K562 (cell line): ENCODE measurements around the gene EOGT. TPM values are rescaled to one million over a fixed set of nuclear protein-coding genes. Genes with fewer than 3 reads are reported as not detected.

ENCODE experiments used
- ATAC-seq: fragments of 200-7000 bp; cut with Tn5 transposase; 3 replicates; pipeline ENCODE4 v1.9.1; 2020; ENCODE audit warnings: moderate library complexity
- BruUV-seq: library from RNA; stranded (reverse); fragments of 400-500 nt; replicated peaks from 2 replicates; lab custom pipeline; 2021; lab: Mats Ljungman, UMichigan
- CTCF ChIA-PET: fragments of 300-600 bp; formaldehyde crosslinking; extraction: SDS; loops from one replicate; lab custom pipeline; 2021; ENCODE audit warnings: low intra/inter-chr PET ratio; lab: Yijun Ruan, JAX
- POLR2A ChIA-PET: fragments of 300-600, 350-650 bp; sonication (Branson Sonifier 250); formaldehyde crosslinking; extraction: SDS; loops from one replicate; lab custom pipeline; 2021; ENCODE audit warnings: antibody characterized with exemption, inconsistent platforms; lab: Yijun Ruan, JAX
- DNase-seq, 4 experiments: peaks; one replicate each; pipeline versions ENCODE4 v3.0.0 to v3.0.0-alpha.2; 2011 to 2018; ENCODE audit warnings: low spot score in 3 of 4, mixed read lengths in 3 of 4; ENCODE audit errors: extremely low read depth in 1 of 4
- FAIRE-seq: peaks from 2 replicates; lab custom pipeline; 2011; peaks lifted over from hg19 to GRCh38; lab: Jason Lieb, UNC
- H2AFZ ChIP-seq: 2 replicates; pipeline ENCODE4 v1.6.0; 2011; ENCODE audit warnings: low read depth, low read length, control low read depth, inconsistent platforms
- H3K27ac ChIP-seq: fragments of 200-600 bp; 3 replicates; pipeline ENCODE4 v1.8.0; 2011; ENCODE audit warnings: low read depth, mild to moderate bottlenecking, control low read depth, inconsistent platforms, low read length, moderate library complexity, mixed read lengths; ENCODE audit errors: extremely low read depth
- H3K27me3 ChIP-seq, 2 experiments: fragments of 300-600 bp in 1 of 2; 2 replicates in 1 of 2; 3 replicates in 1 of 2; pipeline versions ENCODE4 v1.6.0 to v1.8.0; 2011; ENCODE audit warnings: inconsistent platforms in 2 of 2, low read length in 2 of 2, mild to moderate bottlenecking in 1 of 2, mixed read lengths in 1 of 2, moderate library complexity in 1 of 2; ENCODE audit not compliant: control insufficient read depth in 2 of 2, insufficient read depth in 2 of 2
- H3K36me3 ChIP-seq: fragments of 300-600 bp; 3 replicates; pipeline ENCODE4 v1.8.0; 2011; ENCODE audit warnings: mild to moderate bottlenecking, low read length, inconsistent platforms; ENCODE audit not compliant: control insufficient read depth, insufficient read depth
- H3K4me1 ChIP-seq, 2 experiments: fragments of 200-600 bp in 1 of 2; replicated peaks in 1 of 2; 2 replicates in 1 of 2; 3 replicates in 1 of 2; pipeline versions ENCODE4 v1.5.1 to v1.8.0; 2011; ENCODE audit warnings: inconsistent platforms in 2 of 2, low read length in 2 of 2, mild to moderate bottlenecking in 1 of 2, mixed read lengths in 1 of 2, moderate library complexity in 1 of 2; ENCODE audit not compliant: control insufficient read depth in 2 of 2, insufficient read depth in 2 of 2
- H3K4me2 ChIP-seq: 2 replicates; pipeline ENCODE4 v1.6.1; 2011; ENCODE audit warnings: low read length, control low read depth, inconsistent platforms, mixed read lengths; ENCODE audit not compliant: insufficient read depth
- H3K4me3 ChIP-seq: fragments of 200-600 bp; sonication (generic), shearing (Covaris generic); 2 replicates; pipeline ENCODE4 v1.5.1; 2016; ENCODE audit warnings: control low read depth, inconsistent platforms
- H3K79me2 ChIP-seq: fragments of 200-600 bp; 3 replicates; pipeline ENCODE4 v1.8.0; 2011; ENCODE audit warnings: low read length, inconsistent platforms; ENCODE audit not compliant: control insufficient read depth, insufficient read depth
- H3K9ac ChIP-seq, 2 experiments: 2 replicates each; pipeline versions ENCODE4 v1.6.0 to v1.6.1; 2011; ENCODE audit warnings: low read depth in 2 of 2, low read length in 2 of 2, control low read depth in 1 of 2, inconsistent platforms in 1 of 2, mild to moderate bottlenecking in 1 of 2, mixed read lengths in 1 of 2; ENCODE audit not compliant: insufficient read depth in 1 of 2
- H3K9me1 ChIP-seq: one replicate; pipeline ENCODE4 v1.6.0; 2011; ENCODE audit warnings: inconsistent platforms, mild to moderate bottlenecking, low read length, moderate library complexity; ENCODE audit not compliant: control insufficient read depth, insufficient read depth
- H3K9me3 ChIP-seq: replicated peaks from 2 replicates; pipeline ENCODE4 v1.5.1; 2011; ENCODE audit warnings: low read depth, low read length, inconsistent platforms; ENCODE audit not compliant: control insufficient read depth, insufficient read depth
- H4K20me1 ChIP-seq: replicated peaks from 2 replicates; pipeline ENCODE4 v1.6.1; 2011; ENCODE audit warnings: low read length, inconsistent platforms, mixed read lengths; ENCODE audit not compliant: control insufficient read depth, insufficient read depth
- CHD4 ChIP-seq: fragments of 200-600 bp; sonication (generic); IDR thresholded peaks from 3 replicates; pipeline ENCODE4 v1.6.1; 2012; ENCODE audit warnings: low read depth, mild to moderate bottlenecking, mixed read lengths, low read length, inconsistent platforms; ENCODE audit not compliant: insufficient read depth, insufficient replicate concordance, poor library complexity, severe bottlenecking
- MCM2 ChIP-seq: fragments of 450-650 bp; IDR thresholded peaks from 2 replicates; pipeline ENCODE4 v1.6.1; 2017; ENCODE audit warnings: low read depth, mild to moderate bottlenecking
- SPI1 ChIP-seq: IDR thresholded peaks from 2 replicates; pipeline ENCODE4 v1.6.1; 2011; ENCODE audit warnings: low read depth, low read length, control low read depth, borderline replicate concordance
- TEAD2 ChIP-seq: fragments of 450-650 bp; IDR thresholded peaks from 2 replicates; pipeline ENCODE4 v1.6.1; 2016; ENCODE audit warnings: missing genetic modification characterization, control low read depth, missing compliant biosample characterization
- WGBS: fragments of 100-300 bp; shearing (Covaris generic); methylation state at CpG from one replicate; pipeline ENCODE4 v1.1.6; 2016; ENCODE audit warnings: low coverage, mixed read lengths; ENCODE audit not compliant: insufficient coverage; ENCODE audit errors: missing lambda C conversion rate; 5-methylcytosine and 5-hydroxymethylcytosine counted together
- in situ Hi-C: fragments of 300-500 bp; cut with MboI; formaldehyde crosslinking; loops from 4 replicates; pipeline ENCODE4 v1.15.0; 2018; ENCODE audit warnings: inconsistent platforms, mixed read lengths
- intact Hi-C: fragments of 100-400 bp; cut with micrococcal nuclease; formaldehyde crosslinking; loops from 2 replicates; pipeline ENCODE4 v1.14.2; 2022
- polyA plus RNA-seq, 8 experiments: library from polyadenylated mRNA; depleted of rRNA in 4 of 8; stranded (reverse) in 5 of 8; unstranded in 3 of 8; fragments of >200 nt; fragmentation: Nextera tagmentation in 2 of 8; fragmentation: Illumina TruSeq in 1 of 8; extraction: Ambion mirVana in 2 of 8; extraction: Trizol in 1 of 8; gene quantifications; 2 replicates each; pipeline versions ENCODE4 v1.2.1 to v1.2.3, GENCODE V29; 2011 to 2014; ENCODE audit warnings: inconsistent platforms in 1 of 8, missing spikeins in 1 of 8
- total RNA-seq, 7 experiments: library from RNA; depleted of rRNA in 6 of 7; stranded (reverse); fragments of >200 nt in 6 of 7; fragmentation: Illumina TruSeq in 2 of 7; extraction: Trizol in 2 of 7; gene quantifications; 2 replicates each; pipeline versions ENCODE4 v1.2.1 to v1.2.3, GENCODE V29; 2011 to 2021; ENCODE audit warnings: low replicate concordance in 1 of 7
- TF ChIP-seq, protein P1 (sequence below): sonication (generic); formaldehyde crosslinking; IDR thresholded peaks from 2 replicates; pipeline ENCODE4 v1.8.1; 2023; ENCODE audit warnings: mild to moderate bottlenecking, missing genetic modification reagents
- TF ChIP-seq, protein P2 (sequence below): fragments of 200-800 bp; sonication (Bioruptor generic); IDR thresholded peaks from 2 replicates; pipeline ENCODE4 v1.6.1; 2017; ENCODE audit warnings: missing genetic modification characterization, missing compliant biosample characterization
- TF ChIP-seq, protein P3 (sequence below): fragments of 450-650 bp; IDR thresholded peaks from 2 replicates; pipeline ENCODE4 v1.6.1; 2014; ENCODE audit warnings: low read depth, mild to moderate bottlenecking, moderate library complexity, borderline replicate concordance

Gene EOGT
- total and polyA plus RNA-seq, 9 of the 15 experiments (the other 6 are each of a cell fraction or from before 2014, with no cell fraction given), result 3.6 to 17.9 (median 7.4) TPM

DNA sequence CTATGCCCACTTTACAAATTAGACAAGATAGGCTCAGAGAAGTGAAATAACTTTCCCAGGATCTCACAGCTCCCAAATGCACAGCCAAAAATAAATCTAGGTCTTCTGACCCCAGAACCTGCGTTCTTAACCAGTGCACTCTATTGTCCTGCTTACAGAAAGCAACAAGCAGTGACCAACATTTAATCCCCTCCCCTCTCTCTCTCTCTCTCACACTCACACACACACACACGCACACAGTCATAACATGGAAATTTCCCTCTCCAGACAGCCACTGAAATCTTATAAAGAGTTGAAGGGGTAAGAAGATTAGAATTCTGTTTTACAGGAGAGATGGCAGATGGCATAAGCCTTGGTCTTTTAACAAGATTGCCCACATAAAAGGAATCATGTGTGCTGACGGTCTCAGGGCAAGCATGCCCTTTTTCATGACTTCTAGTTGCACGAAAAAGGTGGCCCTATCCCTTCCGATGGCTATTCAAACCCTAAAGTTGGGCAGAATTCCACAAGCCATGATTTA lies 29.4 kb downstream of the EOGT start (continued):
- TF ChIP-seq, protein P1, sequence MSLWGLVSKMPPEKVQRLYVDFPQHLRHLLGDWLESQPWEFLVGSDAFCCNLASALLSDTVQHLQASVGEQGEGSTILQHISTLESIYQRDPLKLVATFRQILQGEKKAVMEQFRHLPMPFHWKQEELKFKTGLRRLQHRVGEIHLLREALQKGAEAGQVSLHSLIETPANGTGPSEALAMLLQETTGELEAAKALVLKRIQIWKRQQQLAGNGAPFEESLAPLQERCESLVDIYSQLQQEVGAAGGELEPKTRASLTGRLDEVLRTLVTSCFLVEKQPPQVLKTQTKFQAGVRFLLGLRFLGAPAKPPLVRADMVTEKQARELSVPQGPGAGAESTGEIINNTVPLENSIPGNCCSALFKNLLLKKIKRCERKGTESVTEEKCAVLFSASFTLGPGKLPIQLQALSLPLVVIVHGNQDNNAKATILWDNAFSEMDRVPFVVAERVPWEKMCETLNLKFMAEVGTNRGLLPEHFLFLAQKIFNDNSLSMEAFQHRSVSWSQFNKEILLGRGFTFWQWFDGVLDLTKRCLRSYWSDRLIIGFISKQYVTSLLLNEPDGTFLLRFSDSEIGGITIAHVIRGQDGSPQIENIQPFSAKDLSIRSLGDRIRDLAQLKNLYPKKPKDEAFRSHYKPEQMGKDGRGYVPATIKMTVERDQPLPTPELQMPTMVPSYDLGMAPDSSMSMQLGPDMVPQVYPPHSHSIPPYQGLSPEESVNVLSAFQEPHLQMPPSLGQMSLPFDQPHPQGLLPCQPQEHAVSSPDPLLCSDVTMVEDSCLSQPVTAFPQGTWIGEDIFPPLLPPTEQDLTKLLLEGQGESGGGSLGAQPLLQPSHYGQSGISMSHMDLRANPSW (CRISPR knock-in tag), result no peak
- TF ChIP-seq CHD4, result no peak
- no peak for TF ChIP-seq SPI1
- TF ChIP-seq TEAD2 (tag), result no peak
- TF ChIP-seq, all 486 proteins: peak for 0

DNA sequence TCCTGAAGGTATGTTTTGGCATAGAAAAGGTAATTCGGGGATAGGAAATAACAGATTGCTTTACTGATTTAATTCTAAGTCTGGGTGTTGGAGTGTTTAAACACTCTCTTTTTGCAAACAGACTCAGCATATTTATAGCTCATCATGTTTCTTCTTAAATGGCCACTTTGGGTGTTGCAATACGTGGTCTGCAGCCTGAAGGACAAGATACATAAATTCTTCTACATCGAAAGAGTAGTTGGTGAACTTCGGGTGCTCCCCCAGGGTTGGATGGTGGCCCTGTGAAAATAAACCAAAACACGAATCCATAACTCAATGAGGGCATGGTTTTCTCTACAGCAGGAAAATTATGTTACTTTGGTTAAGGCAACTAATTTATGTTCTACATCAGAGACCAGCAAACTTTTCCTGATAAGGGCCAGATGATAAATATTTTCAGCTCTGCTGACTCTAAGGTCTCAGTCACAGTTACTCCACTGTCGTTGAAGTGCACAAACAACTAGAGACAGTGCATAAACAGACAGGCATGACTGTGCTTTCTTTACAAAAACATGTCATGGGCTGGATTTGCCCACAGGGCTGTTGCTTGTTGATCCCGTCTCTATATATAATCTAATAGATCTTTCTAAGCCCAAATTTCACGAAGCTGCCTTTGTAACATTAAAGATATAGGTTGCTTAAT lies 35.9 kb downstream of the EOGT start:
- no peaks in the 10 kb centered on the region for H3K79me2 ChIP-seq
- DNase-seq (no peak), FAIRE-seq (no peak), ATAC-seq (no peak)
- H2AFZ ChIP-seq, result no peak overlapping the region
- no peak overlapping the region for H3K9ac ChIP-seq
- 67% methylated on average over 5 of the region's 8 CpGs for WGBS
- no peaks in the 10 kb centered on the region for H4K20me1 ChIP-seq
- H3K9me3 ChIP-seq, result no peaks in the 10 kb centered on the region
- no peak overlapping the region for H3K4me2 ChIP-seq
- ChIA-PET CTCF (no interaction called here), POLR2A (no interaction called here)
- H3K4me3 ChIP-seq, result no peak overlapping the region
- no peaks in the 10 kb centered on the region for H3K27me3 ChIP-seq
- H3K27ac ChIP-seq, result no peak overlapping the region
- H3K36me3 ChIP-seq, result peaks cover 42% of the 10 kb centered on the region; the same call in 1 of the 3 replicates
- no peaks in the 10 kb centered on the region for H3K4me1 ChIP-seq
- intact Hi-C loops, result no loop called here
- no TSS peak for BruUV-seq
- in situ Hi-C loops, result no loop called here
- no peaks in the 10 kb centered on the region for H3K9me1 ChIP-seq
- no peak for TF ChIP-seq MCM2
- TF ChIP-seq, protein P2, sequence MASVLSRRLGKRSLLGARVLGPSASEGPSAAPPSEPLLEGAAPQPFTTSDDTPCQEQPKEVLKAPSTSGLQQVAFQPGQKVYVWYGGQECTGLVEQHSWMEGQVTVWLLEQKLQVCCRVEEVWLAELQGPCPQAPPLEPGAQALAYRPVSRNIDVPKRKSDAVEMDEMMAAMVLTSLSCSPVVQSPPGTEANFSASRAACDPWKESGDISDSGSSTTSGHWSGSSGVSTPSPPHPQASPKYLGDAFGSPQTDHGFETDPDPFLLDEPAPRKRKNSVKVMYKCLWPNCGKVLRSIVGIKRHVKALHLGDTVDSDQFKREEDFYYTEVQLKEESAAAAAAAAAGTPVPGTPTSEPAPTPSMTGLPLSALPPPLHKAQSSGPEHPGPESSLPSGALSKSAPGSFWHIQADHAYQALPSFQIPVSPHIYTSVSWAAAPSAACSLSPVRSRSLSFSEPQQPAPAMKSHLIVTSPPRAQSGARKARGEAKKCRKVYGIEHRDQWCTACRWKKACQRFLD (CRISPR knock-in tag), result no peak
- TF ChIP-seq, protein P3, sequence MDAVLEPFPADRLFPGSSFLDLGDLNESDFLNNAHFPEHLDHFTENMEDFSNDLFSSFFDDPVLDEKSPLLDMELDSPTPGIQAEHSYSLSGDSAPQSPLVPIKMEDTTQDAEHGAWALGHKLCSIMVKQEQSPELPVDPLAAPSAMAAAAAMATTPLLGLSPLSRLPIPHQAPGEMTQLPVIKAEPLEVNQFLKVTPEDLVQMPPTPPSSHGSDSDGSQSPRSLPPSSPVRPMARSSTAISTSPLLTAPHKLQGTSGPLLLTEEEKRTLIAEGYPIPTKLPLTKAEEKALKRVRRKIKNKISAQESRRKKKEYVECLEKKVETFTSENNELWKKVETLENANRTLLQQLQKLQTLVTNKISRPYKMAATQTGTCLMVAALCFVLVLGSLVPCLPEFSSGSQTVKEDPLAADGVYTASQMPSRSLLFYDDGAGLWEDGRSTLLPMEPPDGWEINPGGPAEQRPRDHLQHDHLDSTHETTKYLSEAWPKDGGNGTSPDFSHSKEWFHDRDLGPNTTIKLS, result no peak
